HG03064 (cell line): ENCODE results near the gene TMEFF2.

Experiments
- ATAC-seq: cut with Tn5 transposase; IDR thresholded peaks from one replicate; pipeline ENCODE4 v1.9.1; 2021; ENCODE audit warnings: low read depth; ENCODE audit not compliant: unreplicated experiment

The TMEFF2 gene

GRCh38 chr2:192194866-192195547 lies at the start of gene TMEFF2:
Gene TMEFF2 (minus strand): TSS chr2:192194933. CDS start chr2:192194524, 409 bp downstream.
- peak; percentile 53 for ATAC-seq

GRCh38 chr2:192243488-192243887 lies 48.8 kb upstream of the TMEFF2 start:
- no peak for ATAC-seq

- ATAC-seq: no peak
Measured at GRCh38 chr2:192236136-192236535, 41.4 kb upstream of the TMEFF2 start.

- no peak for ATAC-seq
Measured at GRCh38 chr2:192230889-192231453, 36.2 kb upstream of the TMEFF2 start.

- no peak for ATAC-seq
Measured at GRCh38 chr2:192228685-192229084, 34.0 kb upstream of the TMEFF2 start.

- no peak for ATAC-seq
Measured at GRCh38 chr2:192218970-192219369, 24.2 kb upstream of the TMEFF2 start.

- no peak for ATAC-seq
Measured at GRCh38 chr2:192218377-192218776, 23.6 kb upstream of the TMEFF2 start.

- no peak for ATAC-seq
Measured at GRCh38 chr2:192216336-192216735, 21.6 kb upstream of the TMEFF2 start.

GRCh38 chr2:192215096-192215877 lies 20.6 kb upstream of the TMEFF2 start:
- ATAC-seq: no peak

GRCh38 chr2:192208848-192209247 lies 14.1 kb upstream of the TMEFF2 start:
- no peak for ATAC-seq

GRCh38 chr2:192206399-192206798 lies 11.7 kb upstream of the TMEFF2 start:
- no peak for ATAC-seq

GRCh38 chr2:192203876-192204275 lies 9.1 kb upstream of the TMEFF2 start:
- ATAC-seq: no peak

- no peak for ATAC-seq
Measured at GRCh38 chr2:192202373-192202772, 7.6 kb upstream of the TMEFF2 start.

- ATAC-seq: no peak
Measured at GRCh38 chr2:192201116-192201515, 6.4 kb upstream of the TMEFF2 start.

- ATAC-seq: no peak
Measured at GRCh38 chr2:192197357-192197756, 2.6 kb upstream of the TMEFF2 start.

GRCh38 chr2:192196421-192197194 lies 1.9 kb upstream of the TMEFF2 start:
- no peak for ATAC-seq

- no peak for ATAC-seq
Measured at GRCh38 chr2:192195548-192196418, 1.1 kb upstream of the TMEFF2 start.

GRCh38 chr2:192194265-192194865 lies 368 bp downstream of the TMEFF2 start:
- peak; percentile 26 for ATAC-seq

- no peak for ATAC-seq
Measured at GRCh38 chr2:192190474-192190873, 4.3 kb downstream of the TMEFF2 start.

GRCh38 chr2:192186806-192187205 lies 7.9 kb downstream of the TMEFF2 start:
- ATAC-seq: no peak
